ENCODE data around the gene CSK.

The CSK gene

DNA sequence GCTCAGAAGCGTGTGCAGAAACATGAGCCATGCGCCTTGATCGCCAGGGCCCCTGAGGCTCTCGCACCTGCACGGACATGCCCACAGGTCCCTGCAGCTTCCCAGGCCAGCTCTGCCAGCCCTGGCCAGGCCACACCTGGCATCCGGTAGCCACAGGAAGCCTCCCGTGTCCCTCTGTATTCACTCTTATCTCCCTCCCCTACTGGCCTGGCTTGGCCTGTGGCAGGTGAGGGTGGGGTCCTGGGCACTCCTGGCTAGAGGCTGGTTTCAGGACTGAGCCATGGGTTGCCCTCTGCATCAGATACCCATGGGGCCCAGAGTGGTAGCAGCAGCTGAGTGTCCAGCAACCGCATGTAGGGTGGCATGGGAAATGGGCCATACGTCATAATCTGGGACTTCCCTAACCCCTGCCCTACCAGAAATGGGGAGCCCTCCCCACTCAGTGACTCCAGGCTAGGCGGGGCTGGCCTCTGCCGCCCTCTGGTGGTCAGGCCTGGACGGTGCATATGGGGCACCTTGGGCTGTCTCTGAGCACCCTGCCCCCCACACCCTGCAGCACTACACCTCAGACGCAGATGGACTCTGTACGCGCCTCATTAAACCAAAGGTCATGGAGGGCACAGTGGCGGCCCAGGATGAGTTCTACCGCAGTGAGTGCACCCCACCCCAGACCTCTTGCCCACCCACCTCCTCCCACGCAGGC, 18.1 kb downstream of the CSK start:
- DNase-seq (ENCODE audit: low read depth in 2 of 3, low spot score in 2 of 3) = peak in 2 of 3 experiments; percentile 71 to 84

DNA sequence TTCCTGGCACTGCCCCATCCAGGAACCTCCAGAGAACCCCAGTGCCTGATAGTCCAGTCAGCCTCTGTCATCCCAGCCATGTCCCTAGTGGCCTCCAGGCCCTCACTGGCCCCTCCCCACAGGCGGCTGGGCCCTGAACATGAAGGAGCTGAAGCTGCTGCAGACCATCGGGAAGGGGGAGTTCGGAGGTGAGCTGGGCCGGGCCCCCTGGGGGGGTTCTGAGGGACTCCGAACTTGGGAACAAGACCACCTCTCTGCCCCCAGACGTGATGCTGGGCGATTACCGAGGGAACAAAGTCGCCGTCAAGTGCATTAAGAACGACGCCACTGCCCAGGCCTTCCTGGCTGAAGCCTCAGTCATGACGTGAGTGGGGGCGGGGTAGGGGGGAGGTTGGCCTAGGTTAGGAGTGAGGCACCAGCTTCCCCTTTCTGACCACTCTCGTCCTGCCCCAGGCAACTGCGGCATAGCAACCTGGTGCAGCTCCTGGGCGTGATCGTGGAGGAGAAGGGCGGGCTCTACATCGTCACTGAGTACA, 18.7 kb downstream of the CSK start:
- DNase-seq (ENCODE audit: low read depth in 2 of 3, low spot score in 2 of 3) = no peak

DNA sequence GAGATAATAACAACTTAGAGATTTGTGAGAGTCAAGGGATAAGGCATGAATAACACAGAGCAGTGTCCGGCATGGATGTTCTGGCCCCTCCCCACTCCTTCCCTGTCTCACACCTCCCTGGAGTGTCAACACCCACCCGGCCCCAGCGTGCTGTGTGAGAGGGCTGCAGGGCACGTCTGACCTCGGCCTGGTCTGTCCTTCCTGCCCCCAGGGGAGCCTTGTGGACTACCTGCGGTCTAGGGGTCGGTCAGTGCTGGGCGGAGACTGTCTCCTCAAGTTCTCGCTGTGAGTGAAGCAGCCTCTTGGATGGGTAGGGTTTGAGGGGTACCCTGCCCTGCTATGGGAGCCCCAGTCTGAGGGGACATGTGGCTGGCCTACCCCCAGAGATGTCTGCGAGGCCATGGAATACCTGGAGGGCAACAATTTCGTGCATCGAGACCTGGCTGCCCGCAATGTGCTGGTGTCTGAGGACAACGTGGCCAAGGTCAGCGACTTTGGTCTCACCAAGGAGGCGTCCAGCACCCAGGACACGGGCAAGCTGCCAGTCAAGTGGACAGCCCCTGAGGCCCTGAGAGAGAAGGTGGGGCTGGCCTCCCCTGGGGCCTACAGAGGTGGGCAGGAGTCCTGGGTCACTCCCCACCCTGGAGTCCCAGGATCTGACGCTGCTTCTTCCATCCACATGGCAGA, 19.6 kb downstream of the CSK start:
- DNase-seq (ENCODE audit: low read depth in 2 of 3, low spot score in 2 of 3) = no peak

DNA sequence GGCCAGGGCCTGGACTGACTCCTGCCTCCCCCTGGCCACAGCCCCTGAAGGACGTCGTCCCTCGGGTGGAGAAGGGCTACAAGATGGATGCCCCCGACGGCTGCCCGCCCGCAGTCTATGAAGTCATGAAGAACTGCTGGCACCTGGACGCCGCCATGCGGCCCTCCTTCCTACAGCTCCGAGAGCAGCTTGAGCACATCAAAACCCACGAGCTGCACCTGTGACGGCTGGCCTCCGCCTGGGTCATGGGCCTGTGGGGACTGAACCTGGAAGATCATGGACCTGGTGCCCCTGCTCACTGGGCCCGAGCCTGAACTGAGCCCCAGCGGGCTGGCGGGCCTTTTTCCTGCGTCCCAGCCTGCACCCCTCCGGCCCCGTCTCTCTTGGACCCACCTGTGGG, 20.4 kb downstream of the CSK start:
- no peak for DNase-seq (ENCODE audit: low read depth in 2 of 3, low spot score in 2 of 3)

DNA sequence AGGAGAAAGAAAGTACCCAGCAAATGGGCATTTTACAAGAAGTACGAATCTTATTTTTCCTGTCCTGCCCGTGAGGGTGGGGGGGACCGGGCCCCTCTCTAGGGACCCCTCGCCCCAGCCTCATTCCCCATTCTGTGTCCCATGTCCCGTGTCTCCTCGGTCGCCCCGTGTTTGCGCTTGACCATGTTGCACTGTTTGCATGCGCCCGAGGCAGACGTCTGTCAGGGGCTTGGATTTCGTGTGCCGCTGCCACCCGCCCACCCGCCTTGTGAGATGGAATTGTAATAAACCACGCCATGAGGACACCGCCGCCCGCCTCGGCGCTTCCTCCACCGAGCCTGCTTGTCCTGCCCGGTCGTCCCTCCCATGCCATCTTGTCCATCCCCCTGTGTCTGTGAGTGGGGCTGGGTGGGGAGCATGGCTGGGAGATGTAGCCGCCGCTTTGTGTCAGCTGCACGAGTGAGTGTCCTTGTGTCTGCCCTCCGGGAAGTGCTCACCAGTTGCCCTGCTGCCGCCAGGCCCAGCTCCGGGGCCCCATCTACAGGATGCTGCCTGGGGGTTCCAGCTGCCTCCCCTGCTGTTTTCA, 21.1 kb downstream of the CSK start:
- DNase-seq (ENCODE audit: low read depth in 2 of 3, low spot score in 2 of 3) = no peak

DNA sequence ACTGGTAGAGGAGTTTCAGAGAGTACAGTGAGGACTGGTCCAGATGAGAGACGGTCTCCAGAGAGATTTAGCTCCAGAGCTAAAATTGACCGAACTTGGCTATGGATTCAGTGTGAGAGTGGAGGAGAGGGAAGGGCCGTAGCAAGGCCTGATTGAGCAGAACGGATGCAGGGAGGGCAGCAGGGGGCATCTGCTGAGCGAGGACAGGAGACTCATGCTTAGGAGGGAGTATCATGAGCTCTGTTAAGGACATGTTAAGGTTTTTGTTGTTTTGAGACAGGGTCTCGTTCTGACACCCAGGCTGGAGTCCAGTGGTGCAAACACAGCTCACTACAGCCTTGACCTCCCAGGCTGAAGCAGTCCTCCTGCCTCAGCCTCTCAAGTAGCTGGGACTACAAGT, 23.1 kb downstream of the CSK start:
- DNase-seq (ENCODE audit: low read depth in 2 of 3, low spot score in 2 of 3) = no peak

DNA sequence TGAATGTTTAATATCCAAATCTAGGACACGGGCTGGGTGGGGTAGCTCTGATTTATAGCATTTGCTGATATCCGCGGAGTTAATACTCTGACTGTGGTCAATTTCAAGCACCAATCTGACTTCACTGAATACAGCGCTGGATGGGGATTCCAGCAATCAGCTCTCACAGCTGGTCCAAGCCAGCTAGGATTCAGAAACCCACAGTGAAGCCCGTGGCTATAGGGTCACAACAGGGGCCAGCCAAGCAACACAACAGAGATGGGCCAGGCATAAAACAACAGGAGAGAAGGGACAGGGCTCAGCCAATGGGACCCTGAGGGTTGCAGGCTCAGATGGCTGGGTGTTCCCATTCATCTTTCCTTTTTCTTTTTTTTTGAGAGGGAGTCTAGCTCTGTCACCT, 25.4 kb downstream of the CSK start:
- no peak for DNase-seq (ENCODE audit: low read depth in 2 of 3, low spot score in 2 of 3)

DNA sequence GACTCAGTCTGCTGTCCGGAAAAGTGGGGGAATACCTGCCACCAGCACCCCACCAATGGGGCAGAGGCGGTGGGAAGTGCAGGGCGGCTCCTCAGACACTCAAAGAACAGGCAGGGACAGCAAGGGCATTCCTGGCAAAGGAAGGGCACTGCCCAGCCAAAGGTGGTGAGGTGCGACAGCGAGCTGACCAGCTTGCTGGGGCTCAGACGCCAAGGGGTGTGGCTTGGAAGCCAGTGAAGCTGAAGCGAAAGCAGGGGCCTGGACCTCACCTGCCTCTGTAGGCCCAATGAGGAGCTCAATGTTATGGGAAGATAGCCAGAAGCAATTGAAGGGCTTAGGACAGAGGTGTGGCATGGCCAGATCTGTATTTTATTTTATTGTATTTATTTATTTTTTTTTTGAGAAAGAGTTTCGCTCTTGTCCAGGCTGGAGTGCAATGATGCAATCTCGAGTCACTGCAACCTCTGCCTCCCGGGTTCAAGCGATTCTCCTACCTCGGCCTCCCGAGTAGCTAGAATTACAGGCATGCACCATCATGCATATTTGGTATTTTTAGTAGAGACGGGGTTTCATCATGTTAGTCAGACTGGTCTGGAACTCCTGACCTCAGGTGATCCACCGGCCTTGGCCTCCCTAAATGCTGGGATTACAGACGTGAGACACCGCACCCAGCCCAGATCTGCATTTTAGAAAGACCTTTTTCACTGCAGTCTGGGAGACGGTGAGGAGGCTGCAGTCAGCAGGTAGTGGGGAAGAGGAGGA, 26.4 kb downstream of the CSK start:
- DNase-seq (ENCODE audit: low read depth in 2 of 3, low spot score in 2 of 3) = no peak

DNA sequence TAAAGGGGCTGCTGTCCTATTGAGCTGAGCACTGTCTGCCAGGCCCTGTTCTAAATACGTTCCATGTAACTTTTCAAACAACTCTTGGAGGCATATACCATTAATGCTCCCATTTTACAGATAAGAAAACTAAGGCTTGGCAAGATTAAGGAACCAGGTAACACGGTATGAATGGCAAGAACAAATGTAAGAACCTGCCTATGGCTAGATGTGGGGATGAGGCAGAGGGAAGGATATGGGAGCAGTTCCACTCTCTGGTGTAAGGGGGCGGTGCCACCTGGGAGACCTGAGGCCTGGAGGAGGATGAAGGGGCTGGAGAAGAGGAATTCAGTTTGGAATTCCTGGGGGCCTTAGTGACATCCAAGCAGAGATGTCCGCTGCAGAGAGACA, 27.0 kb downstream of the CSK start:
- no peak for DNase-seq (ENCODE audit: low read depth in 2 of 3, low spot score in 2 of 3)

DNA sequence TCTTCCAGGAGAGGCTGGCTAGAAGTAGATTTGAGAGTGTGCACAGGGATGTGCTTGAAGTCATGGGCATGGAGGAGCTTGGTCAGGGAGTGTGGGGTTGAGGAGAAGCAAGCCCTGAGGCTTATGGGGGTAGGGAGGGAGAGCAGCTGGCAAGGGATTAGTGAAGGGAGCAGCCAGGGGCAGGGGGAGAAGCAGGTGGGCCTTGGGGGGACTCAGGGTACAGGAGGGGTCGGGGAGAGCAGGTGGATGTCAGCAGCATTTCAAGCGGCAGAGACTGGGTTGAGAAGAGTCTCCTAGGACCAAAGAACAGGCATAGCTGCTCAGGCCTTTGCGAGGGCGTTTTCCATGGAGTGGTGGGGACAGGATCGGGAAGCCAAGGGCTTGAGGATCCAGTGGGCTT, 27.4 kb downstream of the CSK start:
- no peak for DNase-seq (ENCODE audit: low read depth in 2 of 3, low spot score in 2 of 3)

DNA sequence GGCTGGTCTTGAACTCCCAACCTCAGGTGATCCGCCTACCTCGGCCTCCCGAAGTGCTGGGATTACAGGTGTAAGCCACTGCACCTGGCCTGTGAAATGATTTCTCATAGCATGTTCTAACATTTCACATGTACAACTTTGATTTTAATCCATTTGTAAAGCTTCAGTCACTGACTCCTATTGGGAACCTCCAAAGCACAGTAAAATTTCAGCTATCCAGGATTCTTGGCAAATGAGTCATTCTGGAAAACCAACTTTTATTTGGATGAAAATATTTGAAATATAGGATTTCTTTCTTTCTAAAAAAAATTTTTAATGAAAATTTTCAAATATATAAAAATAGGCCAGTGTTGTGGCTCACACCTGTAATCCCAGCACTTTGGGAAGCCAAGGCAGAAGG, 28.1 kb downstream of the CSK start:
- no peak for DNase-seq (ENCODE audit: low read depth in 2 of 3, low spot score in 2 of 3)

DNA sequence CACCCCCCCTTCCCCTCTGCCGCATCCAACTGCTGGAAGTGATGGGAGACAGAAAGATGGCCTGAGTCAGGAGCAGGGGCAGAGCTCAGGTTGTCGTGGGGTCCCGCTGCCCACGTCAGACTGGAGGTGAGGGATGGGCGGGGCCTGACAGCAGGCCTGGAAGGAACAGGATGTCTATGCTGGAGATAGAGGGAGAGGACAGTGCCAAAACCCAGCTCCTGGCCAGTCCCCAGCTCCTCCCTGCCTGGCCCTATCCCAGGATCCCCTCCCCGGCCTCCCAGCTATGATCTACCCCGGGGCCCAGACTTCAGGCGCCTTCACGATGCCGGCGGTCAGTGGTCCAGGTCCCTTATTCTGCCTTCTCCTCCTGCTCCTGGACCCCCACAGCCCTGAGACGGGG, 30.7 kb downstream of the CSK start, which contains the start of gene LMAN1L:
Gene LMAN1L, plus strand, starts transcription at position 303 of the 400 bp plus-strand sequence. Its CDS starts 20 bp downstream, at position 323.
- no peak for DNase-seq (ENCODE audit: low read depth in 2 of 3, low spot score in 2 of 3)

DNA sequence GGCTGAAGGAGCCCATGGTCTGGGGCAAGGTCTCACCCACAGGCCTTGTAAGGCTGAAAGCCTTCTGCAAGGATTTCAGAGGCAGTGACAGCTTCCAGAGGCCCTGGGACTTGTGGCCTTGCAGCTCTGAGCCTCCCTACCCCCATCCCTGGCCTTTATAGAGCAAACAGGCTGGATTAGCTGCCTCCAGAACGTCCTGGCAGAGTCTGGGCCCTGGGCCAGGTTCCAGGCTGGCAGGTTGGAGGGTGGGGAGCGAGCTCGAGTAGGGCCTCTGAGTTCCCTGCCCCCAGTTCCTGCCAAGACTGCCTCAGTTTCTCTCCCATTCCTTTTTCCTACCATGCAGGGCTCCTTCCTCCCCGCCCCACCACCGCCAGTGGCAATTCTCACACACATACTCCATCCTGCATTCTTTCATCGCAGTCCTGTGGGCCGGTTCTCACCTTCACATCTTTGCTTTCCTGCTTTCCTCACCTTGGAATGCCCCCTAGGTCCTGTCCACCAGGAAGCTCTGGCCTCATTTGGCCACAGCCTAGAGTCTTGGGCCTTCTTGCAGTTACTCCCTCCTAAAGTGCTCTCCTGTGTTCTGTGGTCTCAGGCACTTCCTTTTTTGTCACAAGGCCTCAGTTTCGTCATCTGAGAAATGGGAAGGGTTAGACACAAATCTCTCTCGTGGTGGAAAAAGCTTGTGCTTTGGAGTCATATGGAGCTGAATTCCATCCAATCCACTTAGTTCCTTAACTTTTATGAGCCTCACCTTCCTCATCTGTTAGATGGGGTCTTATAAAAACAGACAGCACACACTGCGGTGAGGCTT, 33.4 kb downstream of the CSK start:
- no peak for DNase-seq (ENCODE audit: low read depth in 2 of 3, low spot score in 2 of 3)

DNA sequence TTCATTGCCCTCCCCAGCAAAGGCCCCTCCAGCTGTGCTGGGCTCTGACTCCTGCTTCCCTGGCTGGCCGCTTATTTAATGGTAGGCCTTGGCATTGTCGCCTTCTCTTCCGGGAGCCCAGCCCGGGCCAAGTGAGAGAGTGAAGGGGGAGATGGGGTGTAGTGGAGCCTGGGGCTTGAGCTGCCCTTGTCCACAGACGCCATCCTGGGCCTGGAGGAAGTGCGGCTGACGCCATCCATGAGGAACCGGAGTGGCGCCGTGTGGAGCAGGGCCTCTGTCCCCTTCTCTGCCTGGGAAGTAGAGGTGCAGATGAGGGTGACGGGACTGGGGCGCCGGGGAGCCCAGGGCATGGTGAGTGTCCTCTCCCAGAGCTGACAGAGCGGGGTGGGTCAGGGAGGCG, 34.1 kb downstream of the CSK start:
- no peak for DNase-seq (ENCODE audit: low read depth in 2 of 3, low spot score in 2 of 3)

DNA sequence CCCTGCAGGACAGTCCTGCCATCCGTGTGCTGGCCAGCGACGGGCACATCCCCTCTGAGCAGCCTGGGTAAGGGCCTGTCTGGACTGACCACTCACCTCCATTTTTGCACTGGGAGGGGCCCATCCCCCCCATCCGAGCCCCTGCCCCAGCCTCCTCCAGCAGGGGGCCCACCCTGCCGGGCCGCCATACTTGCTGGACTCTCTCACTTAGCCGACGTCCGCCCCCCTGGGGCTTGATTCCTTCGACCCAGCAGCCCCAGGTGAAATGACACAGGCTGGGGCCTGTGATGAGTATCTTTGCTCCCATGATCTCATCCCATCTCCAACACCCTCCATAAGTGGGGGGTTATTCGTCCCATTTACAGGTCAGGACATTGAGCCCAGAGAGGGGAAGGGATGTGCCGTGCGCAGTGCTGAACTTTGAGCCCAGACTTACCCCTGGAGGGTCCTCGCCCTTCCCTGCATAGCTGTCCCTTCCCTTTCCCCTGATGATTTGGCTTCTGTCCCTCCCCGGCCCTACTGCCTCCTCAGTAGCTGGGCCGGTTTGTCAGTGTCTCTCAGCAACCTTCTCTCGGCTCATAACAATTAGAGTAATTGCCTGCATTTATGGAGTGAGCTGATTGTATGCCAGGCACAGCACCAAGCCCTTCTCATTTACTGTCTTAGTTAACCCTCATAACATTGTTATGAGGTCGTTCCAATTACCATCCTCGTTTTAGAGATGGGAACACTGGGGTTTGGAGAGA, 34.9 kb downstream of the CSK start:
- no peak for DNase-seq (ENCODE audit: low read depth in 2 of 3, low spot score in 2 of 3)

DNA sequence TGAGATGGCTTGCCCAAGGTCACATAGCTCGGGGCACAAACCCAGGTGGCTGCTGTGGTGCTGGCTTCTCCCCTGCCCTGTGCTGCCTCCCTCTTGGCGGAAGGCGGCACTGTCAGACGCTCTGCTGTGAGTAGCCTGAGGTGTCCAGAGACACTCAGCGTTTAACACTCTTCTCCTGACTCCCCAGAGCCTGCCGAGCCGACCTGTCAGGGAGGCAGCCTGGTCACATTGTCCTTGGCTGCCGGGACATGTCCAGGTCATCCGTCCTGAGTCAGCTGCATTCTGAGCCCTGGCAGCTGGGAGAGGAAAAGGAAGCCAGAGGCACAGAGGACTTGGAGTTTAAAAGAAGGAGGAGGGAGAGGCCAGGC, 35.5 kb downstream of the CSK start:
- no peak for DNase-seq (ENCODE audit: low read depth in 2 of 3, low spot score in 2 of 3)

DNA sequence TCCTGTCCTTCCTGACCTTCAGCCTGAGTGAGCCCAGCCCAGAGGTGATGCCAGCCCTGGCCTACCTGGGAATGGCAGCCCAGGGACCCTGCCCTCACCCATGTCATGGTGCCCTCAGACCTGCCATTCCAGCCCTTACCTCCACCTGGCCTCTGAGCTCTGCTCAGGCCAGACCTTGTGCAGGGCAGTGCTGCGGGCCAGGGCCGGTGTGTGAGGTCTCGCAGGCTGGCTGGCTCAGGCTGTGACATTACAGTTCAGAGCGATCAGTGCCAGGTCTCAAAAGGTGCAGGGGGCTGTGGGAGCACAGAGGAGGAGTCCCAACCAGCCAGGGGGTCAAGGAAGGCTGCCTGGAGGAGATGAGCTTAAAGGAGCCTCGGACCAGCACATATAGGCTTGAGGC, 38.2 kb downstream of the CSK start:
- DNase-seq (ENCODE audit: low read depth in 2 of 3, low spot score in 2 of 3) = no peak

DNA sequence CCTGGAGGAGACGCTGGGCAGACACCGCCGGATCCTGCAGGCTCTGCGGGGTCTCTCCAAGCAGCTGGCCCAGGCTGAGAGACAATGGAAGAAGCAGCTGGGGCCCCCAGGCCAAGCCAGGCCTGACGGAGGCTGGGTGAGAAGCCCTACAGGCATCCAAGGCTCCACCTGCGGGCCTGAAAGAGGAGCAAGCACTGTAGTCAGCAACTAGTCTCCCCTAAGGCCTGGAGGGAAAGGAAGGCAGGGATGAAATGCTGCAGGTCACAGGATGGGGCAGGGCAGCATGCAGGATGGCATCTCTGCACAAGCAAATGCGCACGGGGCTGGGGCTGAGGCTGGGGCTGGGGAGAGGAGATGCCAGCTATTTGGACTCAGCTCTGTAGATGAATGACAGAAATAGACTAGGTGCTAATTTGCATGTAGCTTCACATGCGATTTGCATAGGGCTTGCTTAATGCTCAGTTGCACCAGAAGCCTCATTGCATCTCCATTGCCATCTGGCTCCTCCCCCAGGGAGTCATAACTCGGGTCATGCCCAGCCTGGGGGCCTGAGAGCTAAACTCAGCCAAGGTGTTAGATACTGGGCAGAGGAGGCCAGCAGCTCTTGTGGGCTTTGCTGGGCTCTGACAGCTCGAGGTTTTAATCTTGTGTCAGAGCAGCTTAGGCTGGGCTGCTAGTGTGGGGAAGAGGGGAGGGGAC, 39.4 kb downstream of the CSK start:
- no peak for DNase-seq (ENCODE audit: low read depth in 2 of 3, low spot score in 2 of 3)

DNA sequence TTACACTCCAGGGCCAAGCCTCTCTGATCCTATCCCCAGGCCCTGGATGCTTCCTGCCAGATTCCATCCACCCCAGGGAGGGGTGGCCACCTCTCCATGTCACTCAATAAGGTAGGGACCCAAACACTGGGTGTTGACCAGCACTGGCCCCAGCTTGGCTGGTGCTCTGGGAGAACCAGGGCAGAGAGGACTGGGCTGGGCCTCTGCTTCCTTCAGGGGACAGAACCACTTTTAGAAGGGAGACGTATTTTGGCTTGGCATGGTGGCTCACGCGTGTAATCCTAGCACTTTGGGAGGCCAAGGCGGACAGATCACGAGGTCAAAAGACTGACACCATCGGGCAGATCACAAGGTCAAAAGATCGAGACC, 39.9 kb downstream of the CSK start:
- no peak for DNase-seq (ENCODE audit: low read depth in 2 of 3, low spot score in 2 of 3)

DNA sequence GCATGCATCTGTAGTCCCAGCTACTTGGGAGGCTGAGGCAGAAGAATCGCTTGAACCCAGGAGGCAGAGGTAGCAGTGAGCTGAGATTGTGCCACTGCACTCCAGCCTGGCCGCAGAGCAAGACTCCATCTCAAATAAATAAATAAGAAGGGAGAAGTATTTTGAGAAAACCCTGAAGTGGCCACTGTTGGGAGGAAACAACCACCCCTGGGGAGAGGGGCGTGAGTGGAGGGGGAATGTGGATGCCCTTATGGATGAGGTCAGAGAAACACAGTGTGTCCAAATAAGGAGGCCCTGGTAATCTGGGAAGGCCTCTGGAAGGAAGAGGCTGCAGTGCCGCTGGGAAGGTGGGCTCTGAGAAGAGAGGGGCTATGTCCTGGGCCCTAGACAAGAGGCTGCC, 40.4 kb downstream of the CSK start:
- no peak for DNase-seq (ENCODE audit: low read depth in 2 of 3, low spot score in 2 of 3)
